ENCODE data around the gene LEMD1.

GRCh38 chr1:205449750-205450443, 28.0 kb upstream of the LEMD1 start:
- no peak for TF ChIP-seq POLR2A (IDR thresholded peaks at IDR 0.05)
- no peak for TF ChIP-seq CTCF (IDR thresholded peaks at IDR 0.05)
